Hepatocyte (in vitro differentiated cells): Measurements from ENCODE around the gene STRBP.

Experiments
- CTCF ChIP-seq: fragments of 200-600 bp; sonication (generic); IDR thresholded peaks from 2 replicates; pipeline ENCODE4 v1.5.1; 2016; ENCODE audit warnings: antibody characterized with exemption, mild to moderate bottlenecking; ENCODE audit not compliant: poor library complexity
- EZH2 ChIP-seq: fragments of 200-600 bp; sonication (generic); IDR thresholded peaks from 2 replicates; pipeline ENCODE4 v1.6.1; 2016; ENCODE audit warnings: antibody characterized with exemption, mild to moderate bottlenecking, borderline replicate concordance
- EZH2phosphoT487 ChIP-seq: fragments of 200-600 bp; sonication (generic); IDR thresholded peaks from one replicate; pipeline ENCODE4 v1.6.1; 2018; ENCODE audit warnings: antibody characterized with exemption, mild to moderate bottlenecking, low read depth, moderate library complexity; ENCODE audit not compliant: unreplicated experiment, severe bottlenecking

GRCh38 chr9:123201083-123201482 is 67.3 kb downstream of the STRBP start:
- no peak for TF ChIP-seq CTCF
- no peak for TF ChIP-seq EZH2phosphoT487
- no peak for TF ChIP-seq EZH2
